ENCODE results near the gene DHX57.

GRCh38 chr2:38797250-38797676, 78.5 kb downstream of the DHX57 start:
- no peak for TF ChIP-seq POLR2A (IDR thresholded peaks at IDR 0.05; ENCODE audit: low read depth, low read length)
- no peak for TF ChIP-seq POLR2AphosphoS5 (IDR thresholded peaks at IDR 0.05; ENCODE audit: low read depth, low read length)
- no peak for TF ChIP-seq TAF1 (IDR thresholded peaks at IDR 0.05; ENCODE audit: low read depth, low read length)
- TF ChIP-seq SPI1 (IDR thresholded peaks at IDR 0.05; ENCODE audit: low read depth, low read length), result no peak
